HepG2 (cell line): ENCODE data around the gene IL6R. TPM values are rescaled to one million over a fixed set of nuclear protein-coding genes. Genes with fewer than 3 reads are reported as not detected.

Experiments
- FOXK1 ChIP-seq: sonication (generic); formaldehyde crosslinking; IDR thresholded peaks from 2 replicates; pipeline ENCODE4 v1.4.0; 2020; ENCODE audit warnings: low read depth, missing genetic modification reagents, borderline replicate concordance
- NCOR1 ChIP-seq: fragments of 200-600 bp; sonication (generic); IDR thresholded peaks from 2 replicates; pipeline ENCODE4 v1.7.0; 2017; ENCODE audit warnings: antibody characterized with exemption, low read length, borderline replicate concordance
- NFKB2 ChIP-seq: sonication (generic); formaldehyde crosslinking; IDR thresholded peaks from 2 replicates; pipeline ENCODE4 v1.4.0; 2020; ENCODE audit warnings: missing genetic modification reagents, borderline replicate concordance
- NFYC ChIP-seq: IDR thresholded peaks from 2 replicates; pipeline ENCODE4 v1.6.1; 2016; ENCODE audit warnings: missing genetic modification reagents, missing compliant biosample characterization
- PAWR ChIP-seq: sonication (generic); formaldehyde crosslinking; IDR thresholded peaks from 2 replicates; pipeline ENCODE4 v1.4.0; 2020; ENCODE audit warnings: missing genetic modification reagents, mild to moderate bottlenecking, borderline replicate concordance
- RFXANK ChIP-seq: IDR thresholded peaks from 2 replicates; pipeline ENCODE4 v1.6.1; 2016
- SAFB2 ChIP-seq: sonication (generic); formaldehyde crosslinking; IDR thresholded peaks from 2 replicates; pipeline ENCODE4 v1.5.1; 2020; ENCODE audit warnings: missing genetic modification reagents, low read depth, mild to moderate bottlenecking, borderline replicate concordance
- SRSF4 ChIP-seq: fragments of 200-400 bp; formaldehyde crosslinking; IDR thresholded peaks from one replicate; pipeline ENCODE4 v1.6.1; 2018; ENCODE audit warnings: mild to moderate bottlenecking, low read depth, low read length, moderate library complexity; ENCODE audit not compliant: poor library complexity, severe bottlenecking
- ZNF10 ChIP-seq: sonication (generic); formaldehyde crosslinking; IDR thresholded peaks from 2 replicates; pipeline ENCODE4 v1.4.0; 2020; ENCODE audit warnings: mild to moderate bottlenecking, low read depth, missing genetic modification reagents, borderline replicate concordance
- ZNF430 ChIP-seq: sonication (generic); formaldehyde crosslinking; IDR thresholded peaks from 2 replicates; pipeline ENCODE4 v1.9.0; 2021; ENCODE audit warnings: mild to moderate bottlenecking, missing genetic modification reagents
- ZNF549 ChIP-seq: sonication (generic); formaldehyde crosslinking; IDR thresholded peaks from 2 replicates; pipeline ENCODE4 v1.5.0; 2020; ENCODE audit warnings: missing genetic modification reagents
- ZNF577 ChIP-seq: sonication (generic); formaldehyde crosslinking; IDR thresholded peaks from 2 replicates; pipeline ENCODE4 v1.4.0; 2020; ENCODE audit warnings: mild to moderate bottlenecking, low read depth, missing genetic modification reagents, borderline replicate concordance
- polyA plus RNA-seq, 8 experiments: library from polyadenylated mRNA; depleted of rRNA in 3 of 8; stranded (reverse) in 7 of 8; unstranded in 1 of 8; fragments of >200 nt; fragmentation: Illumina TruSeq in 4 of 8; extraction: Trizol in 4 of 8; gene quantifications; 2 replicates each; pipeline versions ENCODE4 v1.2.1 to v1.2.3, GENCODE V29; 2011 to 2016; ENCODE audit warnings: low read depth in 4 of 8, missing spikeins in 1 of 8, mixed read lengths in 1 of 8; ENCODE audit not compliant: insufficient read depth in 1 of 8
- total RNA-seq, 5 experiments: library from RNA; depleted of rRNA; stranded (reverse); fragments of >200 nt; fragmentation: Illumina TruSeq; extraction: Trizol; gene quantifications; 2 replicates each; pipeline ENCODE4 v1.2.3, GENCODE V29; 2016; ENCODE audit warnings: low read depth in 1 of 5
- TF ChIP-seq, protein P1 (sequence below): sonication (generic); formaldehyde crosslinking; IDR thresholded peaks from 2 replicates; pipeline ENCODE4 v1.5.0; 2020; ENCODE audit warnings: mild to moderate bottlenecking, missing genetic modification reagents, moderate library complexity
- TF ChIP-seq, protein P2 (sequence below): IDR thresholded peaks from 2 replicates; pipeline ENCODE4 v1.6.1; 2018; ENCODE audit warnings: missing genetic modification reagents, mild to moderate bottlenecking, missing compliant biosample characterization
- TF ChIP-seq, protein P3 (sequence below): IDR thresholded peaks from 2 replicates; pipeline ENCODE4 v1.6.1; 2016; ENCODE audit warnings: missing genetic modification reagents, missing compliant biosample characterization
- TF ChIP-seq, protein P4 (sequence below): sonication (generic); formaldehyde crosslinking; IDR thresholded peaks from 2 replicates; pipeline ENCODE4 v1.4.0; 2020; ENCODE audit warnings: missing genetic modification reagents
- TF ChIP-seq, protein P5 (sequence below): sonication (generic); formaldehyde crosslinking; IDR thresholded peaks from 2 replicates; pipeline ENCODE4 v1.4.0; 2020; ENCODE audit warnings: missing genetic modification reagents, low read depth, mild to moderate bottlenecking, borderline replicate concordance
- TF ChIP-seq, protein P6 (sequence below): sonication (generic); formaldehyde crosslinking; conservative IDR thresholded peaks from 2 replicates; pipeline ENCODE4 v1.8.0; 2022; ENCODE audit warnings: mild to moderate bottlenecking, moderate library complexity, missing genetic modification reagents

IL6R gene
- total and polyA plus RNA-seq, 2 of the 13 experiments (the other 11 are each of a cell fraction or from before 2014, with no cell fraction given): 5.0 to 24.5 TPM

DNA sequence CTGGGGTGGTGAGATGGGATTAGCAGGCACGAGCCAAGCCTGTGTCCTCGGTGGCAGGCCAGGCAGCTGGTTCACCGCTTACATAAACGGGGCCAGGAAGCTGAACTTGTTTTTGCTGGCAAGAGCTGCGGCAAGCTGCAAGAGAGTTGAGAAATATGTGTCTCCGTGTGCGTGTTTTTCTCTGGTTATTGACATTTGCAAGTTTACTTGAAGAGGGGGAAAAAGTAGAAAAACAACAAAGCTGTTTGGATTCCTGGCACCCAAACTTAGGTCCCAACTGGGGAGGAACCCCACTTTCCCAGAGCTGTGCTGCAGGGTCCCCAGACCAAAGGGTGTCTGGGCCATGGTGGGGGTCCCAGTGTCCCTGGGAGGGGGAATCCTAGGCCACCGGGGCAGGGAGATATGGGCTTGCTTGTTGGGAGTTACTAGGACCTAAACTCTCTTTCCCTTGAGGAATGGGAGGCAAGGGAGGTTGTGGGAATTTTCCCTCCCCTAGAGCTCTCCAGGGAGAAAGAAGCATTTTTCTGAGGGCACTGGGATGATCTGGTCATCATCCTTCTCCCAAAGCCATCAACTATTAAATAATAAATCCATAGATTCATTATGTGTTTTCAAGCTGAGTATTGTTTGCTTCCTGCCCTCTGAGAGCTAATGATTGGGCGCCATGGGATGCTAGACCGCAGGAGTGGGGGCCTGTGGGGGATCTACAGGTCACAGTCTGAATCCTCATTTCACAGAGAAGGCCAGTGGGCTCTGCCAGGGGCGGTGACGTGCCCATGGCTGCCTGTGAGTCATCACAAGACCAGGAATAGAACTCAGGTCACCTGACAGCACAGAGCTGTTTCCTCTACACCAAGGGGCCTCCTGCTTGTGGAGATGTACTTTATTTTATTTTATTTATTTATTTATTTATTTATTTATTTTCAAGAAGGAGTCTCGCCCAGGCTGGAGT lies 14.8 kb downstream of the IL6R start (continued):
- TF ChIP-seq, protein P1, sequence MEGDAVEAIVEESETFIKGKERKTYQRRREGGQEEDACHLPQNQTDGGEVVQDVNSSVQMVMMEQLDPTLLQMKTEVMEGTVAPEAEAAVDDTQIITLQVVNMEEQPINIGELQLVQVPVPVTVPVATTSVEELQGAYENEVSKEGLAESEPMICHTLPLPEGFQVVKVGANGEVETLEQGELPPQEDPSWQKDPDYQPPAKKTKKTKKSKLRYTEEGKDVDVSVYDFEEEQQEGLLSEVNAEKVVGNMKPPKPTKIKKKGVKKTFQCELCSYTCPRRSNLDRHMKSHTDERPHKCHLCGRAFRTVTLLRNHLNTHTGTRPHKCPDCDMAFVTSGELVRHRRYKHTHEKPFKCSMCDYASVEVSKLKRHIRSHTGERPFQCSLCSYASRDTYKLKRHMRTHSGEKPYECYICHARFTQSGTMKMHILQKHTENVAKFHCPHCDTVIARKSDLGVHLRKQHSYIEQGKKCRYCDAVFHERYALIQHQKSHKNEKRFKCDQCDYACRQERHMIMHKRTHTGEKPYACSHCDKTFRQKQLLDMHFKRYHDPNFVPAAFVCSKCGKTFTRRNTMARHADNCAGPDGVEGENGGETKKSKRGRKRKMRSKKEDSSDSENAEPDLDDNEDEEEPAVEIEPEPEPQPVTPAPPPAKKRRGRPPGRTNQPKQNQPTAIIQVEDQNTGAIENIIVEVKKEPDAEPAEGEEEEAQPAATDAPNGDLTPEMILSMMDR (CRISPR knock-in tag): 0 out of 2 replicates have a peak, but pooled peaks have one; percentile 4
- TF ChIP-seq, protein P2, sequence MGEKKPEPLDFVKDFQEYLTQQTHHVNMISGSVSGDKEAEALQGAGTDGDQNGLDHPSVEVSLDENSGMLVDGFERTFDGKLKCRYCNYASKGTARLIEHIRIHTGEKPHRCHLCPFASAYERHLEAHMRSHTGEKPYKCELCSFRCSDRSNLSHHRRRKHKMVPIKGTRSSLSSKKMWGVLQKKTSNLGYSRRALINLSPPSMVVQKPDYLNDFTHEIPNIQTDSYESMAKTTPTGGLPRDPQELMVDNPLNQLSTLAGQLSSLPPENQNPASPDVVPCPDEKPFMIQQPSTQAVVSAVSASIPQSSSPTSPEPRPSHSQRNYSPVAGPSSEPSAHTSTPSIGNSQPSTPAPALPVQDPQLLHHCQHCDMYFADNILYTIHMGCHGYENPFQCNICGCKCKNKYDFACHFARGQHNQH: peak; percentile 76
- TF ChIP-seq, protein P3, sequence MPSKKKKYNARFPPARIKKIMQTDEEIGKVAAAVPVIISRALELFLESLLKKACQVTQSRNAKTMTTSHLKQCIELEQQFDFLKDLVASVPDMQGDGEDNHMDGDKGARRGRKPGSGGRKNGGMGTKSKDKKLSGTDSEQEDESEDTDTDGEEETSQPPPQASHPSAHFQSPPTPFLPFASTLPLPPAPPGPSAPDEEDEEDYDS (CRISPR knock-in tag): peak; percentile 76
- TF ChIP-seq PAWR (CRISPR knock-in tag): no peak
- TF ChIP-seq ZNF549: no peak
- TF ChIP-seq SAFB2: no peak
- TF ChIP-seq NFKB2 (CRISPR knock-in tag): 0 out of 2 replicates have a peak, but pooled peaks have one; percentile 24
- TF ChIP-seq SRSF4: no peak
- TF ChIP-seq FOXK1 (CRISPR knock-in tag): peak; percentile 78; the same call in 1 of the 2 replicates
- TF ChIP-seq, protein P4, sequence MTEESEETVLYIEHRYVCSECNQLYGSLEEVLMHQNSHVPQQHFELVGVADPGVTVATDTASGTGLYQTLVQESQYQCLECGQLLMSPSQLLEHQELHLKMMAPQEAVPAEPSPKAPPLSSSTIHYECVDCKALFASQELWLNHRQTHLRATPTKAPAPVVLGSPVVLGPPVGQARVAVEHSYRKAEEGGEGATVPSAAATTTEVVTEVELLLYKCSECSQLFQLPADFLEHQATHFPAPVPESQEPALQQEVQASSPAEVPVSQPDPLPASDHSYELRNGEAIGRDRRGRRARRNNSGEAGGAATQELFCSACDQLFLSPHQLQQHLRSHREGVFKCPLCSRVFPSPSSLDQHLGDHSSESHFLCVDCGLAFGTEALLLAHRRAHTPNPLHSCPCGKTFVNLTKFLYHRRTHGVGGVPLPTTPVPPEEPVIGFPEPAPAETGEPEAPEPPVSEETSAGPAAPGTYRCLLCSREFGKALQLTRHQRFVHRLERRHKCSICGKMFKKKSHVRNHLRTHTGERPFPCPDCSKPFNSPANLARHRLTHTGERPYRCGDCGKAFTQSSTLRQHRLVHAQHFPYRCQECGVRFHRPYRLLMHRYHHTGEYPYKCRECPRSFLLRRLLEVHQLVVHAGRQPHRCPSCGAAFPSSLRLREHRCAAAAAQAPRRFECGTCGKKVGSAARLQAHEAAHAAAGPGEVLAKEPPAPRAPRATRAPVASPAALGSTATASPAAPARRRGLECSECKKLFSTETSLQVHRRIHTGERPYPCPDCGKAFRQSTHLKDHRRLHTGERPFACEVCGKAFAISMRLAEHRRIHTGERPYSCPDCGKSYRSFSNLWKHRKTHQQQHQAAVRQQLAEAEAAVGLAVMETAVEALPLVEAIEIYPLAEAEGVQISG (CRISPR knock-in tag): peak; percentile 68
- peak; percentile 69; the same call in 1 of the 2 replicates for TF ChIP-seq ZNF430 (CRISPR knock-in tag)
- no peak for TF ChIP-seq ZNF577 (CRISPR knock-in tag)
- TF ChIP-seq, protein P5, sequence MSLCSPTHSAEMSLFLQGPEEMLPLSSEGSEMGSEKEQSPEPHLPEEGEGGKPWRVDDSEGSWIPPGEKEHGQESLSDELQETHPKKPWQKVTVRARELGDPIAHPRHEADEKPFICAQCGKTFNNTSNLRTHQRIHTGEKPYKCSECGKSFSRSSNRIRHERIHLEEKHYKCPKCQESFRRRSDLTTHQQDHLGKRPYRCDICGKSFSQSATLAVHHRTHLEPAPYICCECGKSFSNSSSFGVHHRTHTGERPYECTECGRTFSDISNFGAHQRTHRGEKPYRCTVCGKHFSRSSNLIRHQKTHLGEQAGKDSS (CRISPR knock-in tag): peak; percentile 29; the same call in 1 of the 2 replicates
- TF ChIP-seq RFXANK (CRISPR knock-in tag): no peak
- no peak for TF ChIP-seq NCOR1
- no peak for TF ChIP-seq NFYC (CRISPR knock-in tag)
- TF ChIP-seq, protein P6, sequence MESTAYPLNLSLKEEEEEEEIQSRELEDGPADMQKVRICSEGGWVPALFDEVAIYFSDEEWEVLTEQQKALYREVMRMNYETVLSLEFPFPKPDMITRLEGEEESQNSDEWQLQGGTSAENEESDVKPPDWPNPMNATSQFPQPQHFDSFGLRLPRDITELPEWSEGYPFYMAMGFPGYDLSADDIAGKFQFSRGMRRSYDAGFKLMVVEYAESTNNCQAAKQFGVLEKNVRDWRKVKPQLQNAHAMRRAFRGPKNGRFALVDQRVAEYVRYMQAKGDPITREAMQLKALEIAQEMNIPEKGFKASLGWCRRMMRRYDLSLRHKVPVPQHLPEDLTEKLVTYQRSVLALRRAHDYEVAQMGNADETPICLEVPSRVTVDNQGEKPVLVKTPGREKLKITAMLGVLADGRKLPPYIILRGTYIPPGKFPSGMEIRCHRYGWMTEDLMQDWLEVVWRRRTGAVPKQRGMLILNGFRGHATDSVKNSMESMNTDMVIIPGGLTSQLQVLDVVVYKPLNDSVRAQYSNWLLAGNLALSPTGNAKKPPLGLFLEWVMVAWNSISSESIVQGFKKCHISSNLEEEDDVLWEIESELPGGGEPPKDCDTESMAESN: peak; percentile 74; the same call in 1 of the 2 replicates
- no peak for TF ChIP-seq ZNF10 (CRISPR knock-in tag)
